GM19023 (cell line): Measurements from ENCODE around the gene DISP3.
"Not testable (repeated sequence)": the region's sequence is repeated elsewhere in the genome, so short reads cannot be mapped to it uniquely, and the experiment has no call there.

Experiments used
- ATAC-seq: cut with Tn5 transposase; IDR thresholded peaks from one replicate; pipeline ENCODE4 v1.9.1; 2021; ENCODE audit warnings: mild to moderate bottlenecking, moderate library complexity; ENCODE audit not compliant: unreplicated experiment

Gene DISP3

DNA sequence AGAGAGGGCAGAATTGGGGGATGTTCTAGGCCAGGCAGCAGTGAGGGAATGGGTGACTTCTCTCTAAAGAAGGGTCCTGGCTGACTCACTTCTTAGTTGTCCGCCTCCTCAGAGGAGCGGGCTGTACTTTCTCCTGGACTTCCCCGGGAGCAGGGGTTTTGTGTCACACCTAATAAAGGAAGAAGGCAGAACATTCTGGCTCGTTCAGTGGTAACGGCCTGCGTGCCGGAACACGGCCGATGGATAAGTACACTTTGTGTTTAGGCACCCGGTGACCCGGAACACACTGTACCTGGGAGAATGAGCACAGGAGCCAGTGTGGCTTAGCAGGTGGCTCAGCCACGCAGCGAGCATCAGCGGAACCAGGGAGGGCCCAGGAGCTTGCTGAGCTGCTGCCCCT is 90.6 kb downstream of the DISP3 start:
- no peak for ATAC-seq

DNA sequence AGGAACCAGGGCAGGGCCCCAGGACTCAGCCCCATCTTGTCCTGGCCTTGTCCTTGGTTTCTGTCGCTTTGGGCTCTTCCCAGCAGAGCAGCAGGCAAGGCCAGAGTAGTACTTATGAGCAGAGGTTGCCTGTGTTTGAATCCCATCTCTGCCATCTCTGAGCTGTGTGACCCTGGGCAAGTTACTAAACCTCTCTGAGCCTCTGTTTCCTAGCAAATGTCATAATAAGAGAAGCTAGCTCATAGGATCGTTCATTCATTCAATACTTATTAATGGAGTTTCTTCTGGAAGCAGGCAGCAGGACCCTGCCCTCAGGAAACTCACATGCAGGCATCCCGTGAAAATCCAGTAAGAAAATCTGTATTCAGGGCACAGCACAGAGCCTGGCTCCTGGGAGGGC is 91.0 kb downstream of the DISP3 start:
- ATAC-seq: no peak

DNA sequence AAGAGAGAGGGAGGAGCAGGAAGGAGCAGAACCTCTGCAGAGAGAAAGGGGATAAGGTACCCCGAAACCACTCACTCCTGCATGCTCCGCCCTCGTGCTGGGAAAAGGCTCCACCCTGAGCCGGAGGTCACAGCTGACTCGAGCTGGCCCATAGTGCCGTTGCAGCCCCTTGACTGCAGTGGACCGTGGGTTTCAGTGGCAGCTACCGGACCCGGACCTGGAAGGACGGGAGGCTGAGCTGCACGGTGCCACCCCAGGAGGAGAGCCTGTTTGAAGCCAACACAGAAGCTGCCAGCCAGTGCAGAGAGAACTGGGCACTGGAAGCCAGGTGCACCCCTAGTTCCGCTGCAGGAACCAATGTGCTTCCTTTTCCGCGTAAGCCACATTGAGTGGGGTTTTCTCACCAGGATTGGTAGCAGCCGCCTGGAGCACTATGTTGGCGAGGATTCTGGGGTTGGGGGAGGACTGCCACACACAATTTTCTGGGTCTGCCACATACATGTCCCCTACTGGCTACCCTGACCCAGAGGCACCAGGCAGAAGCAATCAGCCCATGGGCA is 91.9 kb downstream of the DISP3 start:
- ATAC-seq: no peak

DNA sequence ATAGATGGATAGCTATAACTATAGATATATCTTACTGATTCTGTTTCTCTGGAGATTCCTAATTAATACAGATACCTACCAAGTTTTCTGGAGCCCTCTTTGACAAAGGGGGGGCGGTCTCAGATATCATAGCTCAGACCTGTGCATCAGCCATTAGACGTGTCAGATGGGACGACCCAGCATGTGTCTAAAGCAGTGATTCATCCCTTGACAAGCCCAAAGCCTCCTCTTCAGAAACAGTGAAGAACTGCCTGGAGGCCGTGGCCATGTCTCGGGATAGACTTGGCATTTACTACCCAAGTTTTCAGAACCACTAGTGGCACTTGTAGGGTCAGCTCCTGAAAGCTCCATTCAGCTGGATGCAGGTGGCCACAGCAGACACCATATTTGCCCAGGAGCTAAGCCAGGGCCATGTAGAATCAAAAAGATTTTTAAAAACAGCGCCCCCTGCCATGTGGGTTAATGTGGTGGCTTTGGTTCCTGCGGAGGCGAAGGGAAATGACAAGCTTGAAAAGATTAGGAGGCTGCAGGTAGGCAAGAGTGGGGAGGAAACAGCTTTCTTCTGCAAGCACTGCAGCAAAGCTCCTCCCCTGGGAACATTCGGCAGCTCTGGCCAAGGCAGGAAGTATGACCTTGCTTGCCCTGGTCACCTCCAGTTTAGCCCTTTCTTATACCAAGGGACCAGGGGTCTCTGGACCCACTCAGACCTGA is 93.1 kb downstream of the DISP3 start:
- no peak for ATAC-seq

DNA sequence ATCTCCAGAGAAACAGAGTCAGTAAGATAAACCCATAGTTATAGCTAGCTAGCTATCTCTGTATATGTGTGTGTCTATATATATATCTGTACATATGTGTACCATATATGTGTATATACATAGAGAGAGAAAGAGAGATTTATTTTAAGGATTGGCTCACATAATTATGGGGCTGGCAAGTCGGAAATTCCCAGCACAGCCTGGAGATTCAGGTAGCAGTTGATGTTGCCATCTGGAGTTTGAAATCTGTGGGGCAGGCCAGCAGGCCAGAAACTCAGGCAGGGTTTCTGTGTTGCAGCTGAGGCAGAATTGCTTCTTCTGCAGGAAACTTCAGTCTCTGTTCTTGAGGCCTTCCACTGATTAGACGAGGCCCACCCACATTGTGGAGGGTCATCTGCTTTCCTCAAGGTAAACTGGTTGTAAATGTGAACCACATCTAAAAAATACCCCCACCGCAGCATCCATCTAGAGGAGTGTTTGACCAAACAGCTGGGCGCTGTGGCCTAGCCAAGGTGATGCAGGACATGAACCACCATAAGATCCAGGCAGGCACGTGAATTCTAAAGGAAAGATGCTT is 94.2 kb downstream of the DISP3 start:
- no peak for ATAC-seq

DNA sequence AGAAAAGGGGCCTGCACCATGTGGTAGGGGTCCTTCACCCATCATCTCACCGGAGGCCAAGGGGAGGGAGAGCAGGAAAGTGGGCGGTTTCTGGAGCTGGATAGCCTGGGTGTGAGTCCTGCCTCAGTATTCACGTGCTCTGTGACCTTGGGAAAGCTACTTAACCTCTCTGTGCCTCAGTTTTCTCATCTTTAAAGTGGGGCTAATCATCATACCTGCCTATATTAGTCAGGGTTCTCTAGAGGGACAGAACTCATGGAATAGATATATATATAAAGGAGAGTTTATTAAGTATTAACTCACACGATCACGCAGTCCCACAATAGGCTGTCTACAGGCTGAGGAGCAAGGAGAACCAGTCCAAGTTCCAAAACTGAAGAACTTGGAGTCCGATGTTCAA is 96.6 kb downstream of the DISP3 start:
- no peak for ATAC-seq

DNA sequence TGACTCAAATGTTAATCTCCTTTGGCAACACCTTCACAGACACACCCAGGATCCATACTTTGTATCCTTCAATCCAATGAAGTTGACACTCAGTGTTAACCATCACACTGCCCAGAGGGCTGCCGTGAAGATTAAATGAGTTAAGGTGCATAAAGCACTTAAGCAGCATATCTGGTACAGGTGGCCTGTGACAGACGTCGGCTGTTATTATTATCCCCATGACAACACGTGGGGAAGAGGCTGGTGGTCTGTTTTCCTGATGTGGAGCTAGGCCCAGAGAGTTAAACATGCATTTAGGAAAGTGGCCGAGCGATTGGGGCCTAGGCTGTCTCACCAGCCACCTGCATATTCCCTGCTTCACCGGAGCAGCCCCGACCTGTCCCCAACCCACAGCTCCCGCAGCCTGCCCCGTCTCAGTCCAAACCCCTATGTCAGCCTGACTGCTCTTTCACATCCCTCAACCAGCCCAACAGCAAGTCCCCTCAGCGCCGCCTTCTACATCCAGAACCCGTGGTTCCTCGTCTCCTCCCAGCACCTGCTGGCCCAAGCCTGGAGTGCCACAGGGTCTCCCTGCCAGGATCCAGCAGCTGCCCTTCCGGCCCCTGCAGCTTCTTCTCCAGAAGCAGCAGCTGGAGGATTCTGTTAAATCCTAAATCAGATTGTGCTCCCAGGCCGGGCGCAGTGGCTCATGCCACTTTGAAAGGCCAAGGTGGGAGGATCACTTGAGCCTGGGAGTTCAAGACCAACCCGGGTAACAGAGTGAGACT is 97.3 kb downstream of the DISP3 start:
- ATAC-seq: no peak

DNA sequence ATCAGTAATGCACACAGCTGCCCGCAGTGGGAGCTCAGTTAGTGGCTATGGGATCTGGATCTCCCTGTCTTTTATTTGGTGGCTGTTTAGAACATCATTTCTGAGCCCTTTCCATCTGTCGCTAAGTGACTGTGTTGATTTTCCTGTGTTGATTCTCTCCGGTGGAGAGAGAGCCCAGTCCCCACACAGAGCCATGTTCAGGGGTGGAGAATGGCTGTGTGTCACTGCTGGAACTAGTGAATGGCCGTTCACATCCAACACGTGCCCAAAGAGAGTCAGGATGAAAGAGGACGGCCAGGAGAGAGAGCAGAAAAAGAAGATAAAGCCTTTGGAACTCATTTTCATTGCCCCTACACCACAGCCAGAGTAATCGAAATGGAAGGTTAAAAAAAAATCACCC is 99.0 kb downstream of the DISP3 start:
- no peak for ATAC-seq

DNA sequence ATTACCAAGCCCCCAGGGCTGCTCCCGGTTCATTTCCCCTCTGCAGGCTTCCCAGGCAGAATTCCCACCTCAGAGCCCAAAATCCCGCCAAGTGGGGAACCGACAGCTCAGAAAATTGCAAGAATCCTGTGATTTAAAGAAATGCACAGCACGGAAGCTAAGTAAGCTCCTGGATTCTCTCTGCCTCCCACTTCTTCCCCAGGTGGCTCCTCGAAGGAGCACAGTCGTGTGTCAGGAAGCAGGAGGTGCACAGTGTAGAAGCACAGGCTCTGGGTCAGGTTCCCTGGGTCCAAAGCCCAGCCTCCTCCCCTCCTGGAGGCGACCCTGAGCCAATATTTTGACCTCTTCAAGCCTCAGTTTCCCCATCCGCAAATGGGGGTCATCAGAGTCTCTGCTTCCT is 100.6 kb downstream of the DISP3 start:
- no peak for ATAC-seq

DNA sequence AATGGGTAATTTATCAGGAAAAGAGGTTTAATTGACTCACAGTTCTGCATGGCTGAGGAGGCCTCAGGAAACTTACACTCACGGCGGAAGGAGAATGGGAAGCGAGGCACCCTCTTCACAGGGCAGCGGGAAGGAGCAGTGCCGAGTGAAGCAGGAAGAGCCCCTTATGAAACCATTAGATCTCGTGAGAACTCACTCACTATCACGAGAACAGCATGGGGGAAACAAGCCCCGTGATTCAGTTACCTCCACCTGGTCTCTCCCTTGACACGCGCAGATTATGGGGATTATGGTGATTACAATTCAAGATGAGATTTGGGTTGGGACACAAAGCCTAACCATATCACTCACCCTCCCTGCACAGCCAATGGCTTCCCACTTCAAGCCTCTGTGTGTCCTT is 101.1 kb downstream of the DISP3 start:
- not testable (repeated sequence) for ATAC-seq

DNA sequence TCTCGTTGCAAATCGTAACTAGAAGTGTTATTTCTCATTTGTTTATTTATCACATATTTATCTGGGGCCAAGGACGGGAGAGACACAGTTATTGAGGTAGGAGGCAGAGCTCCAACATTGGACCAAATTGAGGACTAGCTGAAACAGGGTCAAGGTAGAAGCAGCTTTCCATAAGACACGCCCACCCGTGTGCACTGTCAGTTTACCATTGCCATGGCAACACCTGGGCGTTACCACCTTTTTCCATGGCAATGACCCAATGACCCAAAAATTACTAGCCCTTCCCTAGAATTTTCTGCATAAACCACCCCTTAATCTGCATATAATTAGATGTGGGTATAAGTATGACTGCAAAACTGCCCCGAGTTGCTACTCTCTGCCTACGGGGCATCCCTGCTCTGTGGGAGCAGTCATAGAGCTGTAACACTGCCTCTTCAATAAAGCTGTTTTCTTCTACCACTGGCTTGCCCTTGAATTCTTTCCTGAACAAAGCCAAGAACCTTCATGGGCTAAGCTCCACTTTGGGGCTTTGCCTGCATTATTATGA is 102.6 kb downstream of the DISP3 start:
- no peak for ATAC-seq

DNA sequence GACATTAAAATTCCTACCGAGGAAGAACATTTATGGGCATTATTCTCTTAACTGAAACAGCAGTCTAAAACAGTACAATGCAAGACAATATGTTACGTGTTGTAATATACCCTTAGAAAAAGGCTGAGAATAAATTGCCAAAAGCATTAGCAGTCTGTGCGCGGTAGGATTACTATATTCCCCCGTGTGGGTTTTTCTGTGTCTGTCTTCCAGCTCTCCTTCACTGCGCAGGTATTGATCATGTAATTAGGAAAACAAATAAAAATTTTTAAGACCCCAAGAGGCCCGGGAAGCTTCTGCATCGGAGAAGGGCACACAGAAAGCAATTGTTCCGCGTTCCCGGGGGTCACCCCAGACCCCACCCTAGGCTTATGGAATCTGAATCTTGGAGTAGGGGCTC is 106.4 kb downstream of the DISP3 start:
- ATAC-seq: no peak
